Activated gamma-delta T cell treated with Interleukin-2 at 50 U/mL for 16 hours (primary cell): ENCODE results near the gene GXYLT2.

Source experiments
- DNase-seq: peaks from one replicate; pipeline ENCODE4 v3.0.0-alpha.2; 2020

Gene GXYLT2

GRCh38 chr3:72887705-72888545 is at the start of gene GXYLT2:
TSS of gene GXYLT2 (plus strand) at chr3:72888046. CDS start at chr3:72888234, 188 bp downstream.
- DNase-seq = peak; percentile 15

GRCh38 chr3:72839057-72839456 is 48.8 kb upstream of the GXYLT2 start:
- DNase-seq = no peak

GRCh38 chr3:72844436-72844993 is 43.3 kb upstream of the GXYLT2 start:
- DNase-seq = no peak

- no peak for DNase-seq
Measured at GRCh38 chr3:72846166-72846565, 41.7 kb upstream of the GXYLT2 start.

GRCh38 chr3:72847282-72847681 is 40.6 kb upstream of the GXYLT2 start:
- DNase-seq = no peak

- peak; percentile 91 for DNase-seq
Measured at GRCh38 chr3:72847751-72848702, 39.8 kb upstream of the GXYLT2 start, which contains the start of gene SHQ1. TSS of gene SHQ1 (minus strand) at chr3:72848445. CDS start at chr3:72848340, 105 bp downstream.

- DNase-seq = peak; percentile 6
Measured at GRCh38 chr3:72848703-72849081, 39.2 kb upstream of the GXYLT2 start.

GRCh38 chr3:72855001-72855400 is 32.8 kb upstream of the GXYLT2 start:
- DNase-seq = no peak

- no peak for DNase-seq
Measured at GRCh38 chr3:72860053-72860452, 27.8 kb upstream of the GXYLT2 start.

- DNase-seq = no peak
Measured at GRCh38 chr3:72860846-72861245, 27.0 kb upstream of the GXYLT2 start.

GRCh38 chr3:72862314-72863090 is 25.3 kb upstream of the GXYLT2 start:
- DNase-seq = no peak

- no peak for DNase-seq
Measured at GRCh38 chr3:72872183-72872582, 15.7 kb upstream of the GXYLT2 start.

GRCh38 chr3:72887343-72887704 is 522 bp upstream of the GXYLT2 start:
- no peak for DNase-seq

GRCh38 chr3:72888546-72889309 is 882 bp downstream of the GXYLT2 start:
- no peak for DNase-seq

GRCh38 chr3:72889310-72890165 is 1.7 kb downstream of the GXYLT2 start:
- no peak for DNase-seq

GRCh38 chr3:72890166-72890925 is 2.5 kb downstream of the GXYLT2 start:
- DNase-seq = no peak

- no peak for DNase-seq
Measured at GRCh38 chr3:72891053-72891855, 3.4 kb downstream of the GXYLT2 start.

- no peak for DNase-seq
Measured at GRCh38 chr3:72892081-72892775, 4.4 kb downstream of the GXYLT2 start.
